ENCODE data around the gene ACACA.

Gene ACACA

DNA sequence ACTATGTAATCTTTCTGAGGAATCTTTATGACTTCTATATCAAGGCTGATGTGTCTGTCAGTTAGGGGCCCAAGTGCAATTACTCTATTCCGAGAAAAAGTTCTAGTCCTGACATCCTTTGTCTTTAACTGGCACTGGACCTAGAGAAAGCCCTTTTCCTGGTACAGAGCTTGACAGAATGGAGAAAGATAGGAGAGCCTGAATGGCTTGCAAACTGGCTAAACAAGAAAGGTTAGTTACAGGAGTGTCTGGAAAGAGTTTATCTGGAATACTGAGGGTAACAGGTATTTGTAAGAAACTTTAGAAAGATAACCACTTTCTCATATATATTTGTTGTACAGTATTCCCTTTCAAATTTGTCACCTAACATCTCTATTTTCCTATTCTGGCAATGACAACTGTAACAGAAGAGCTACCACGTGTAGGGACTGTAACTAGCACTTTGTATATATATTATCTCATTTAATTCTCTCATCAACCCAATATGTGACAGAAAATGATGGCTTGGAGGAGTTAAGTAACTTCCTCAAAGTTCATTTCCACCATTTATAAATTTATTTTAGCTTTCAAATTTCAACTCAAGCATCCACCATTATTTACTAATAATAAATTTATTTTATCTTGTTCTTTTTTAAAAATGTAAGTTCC is 128.3 kb downstream of the ACACA start:
- no peak overlapping the region for H3K27ac ChIP-seq (ENCODE audit: low read depth, low read length)
- peaks cover 0 to 18% (median 4%) of the 10 kb centered on the region in 5 donors for H3K4me1 ChIP-seq (ENCODE audit: control insufficient read depth in 5 of 5, insufficient read depth in 5 of 5, low read length in 5 of 5)
- H3K9me3 ChIP-seq (ENCODE audit: control insufficient read depth in 5 of 5, low read length in 5 of 5) = no peaks in the 10 kb centered on the region
- no peak overlapping the region for H3K4me3 ChIP-seq (ENCODE audit: low read depth in 1 of 5, low read length in 5 of 5)
- no peaks in the 10 kb centered on the region for H3K27me3 ChIP-seq (ENCODE audit: control insufficient read depth in 5 of 5, insufficient read depth in 4 of 5, low read length in 5 of 5)
- H3K36me3 ChIP-seq (ENCODE audit: control insufficient read depth in 5 of 5, insufficient read depth in 5 of 5, low read length in 5 of 5) = peaks cover 6 to 44% (median 32%) of the 10 kb centered on the region in 5 donors
- no peak overlapping the region for H3K9ac ChIP-seq (ENCODE audit: low read length in 5 of 5)

DNA sequence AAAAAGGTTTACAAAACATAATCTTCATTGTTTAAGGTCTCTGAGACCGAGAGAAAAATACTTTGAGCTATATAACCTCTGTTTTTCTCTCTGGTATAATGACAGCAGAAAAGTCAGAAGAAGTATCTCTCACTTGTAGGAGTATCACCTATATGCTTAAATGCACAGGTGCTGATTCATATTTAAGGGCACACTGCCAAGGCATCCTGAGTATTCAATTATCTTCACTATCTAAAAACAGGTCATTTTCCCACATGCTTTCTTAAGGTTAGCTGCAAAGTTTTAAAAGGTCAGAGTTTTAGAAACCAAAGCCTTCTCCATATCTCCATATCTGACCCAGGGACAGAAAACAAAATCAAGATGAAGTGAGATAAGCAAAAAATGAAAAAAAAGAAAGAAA is 130.2 kb downstream of the ACACA start:
- Histone ChIP-seq H3K9ac (ENCODE audit: low read length in 5 of 5) (no peak overlapping the region), H3K4me3 (ENCODE audit: low read depth in 1 of 5, low read length in 5 of 5) (no peak overlapping the region), H3K4me1 (ENCODE audit: control insufficient read depth in 5 of 5, insufficient read depth in 5 of 5, low read length in 5 of 5) (peaks cover 0 to 15% (median 6%) of the 10 kb centered on the region in 5 donors), H3K27ac (ENCODE audit: low read depth, low read length) (no peak overlapping the region), H3K27me3 (ENCODE audit: control insufficient read depth in 5 of 5, insufficient read depth in 4 of 5, low read length in 5 of 5) (no peaks in the 10 kb centered on the region), H3K9me3 (ENCODE audit: control insufficient read depth in 5 of 5, low read length in 5 of 5) (no peaks in the 10 kb centered on the region), H3K36me3 (ENCODE audit: control insufficient read depth in 5 of 5, insufficient read depth in 5 of 5, low read length in 5 of 5) (peaks cover 3 to 33% (median 23%) of the 10 kb centered on the region in 5 donors)

DNA sequence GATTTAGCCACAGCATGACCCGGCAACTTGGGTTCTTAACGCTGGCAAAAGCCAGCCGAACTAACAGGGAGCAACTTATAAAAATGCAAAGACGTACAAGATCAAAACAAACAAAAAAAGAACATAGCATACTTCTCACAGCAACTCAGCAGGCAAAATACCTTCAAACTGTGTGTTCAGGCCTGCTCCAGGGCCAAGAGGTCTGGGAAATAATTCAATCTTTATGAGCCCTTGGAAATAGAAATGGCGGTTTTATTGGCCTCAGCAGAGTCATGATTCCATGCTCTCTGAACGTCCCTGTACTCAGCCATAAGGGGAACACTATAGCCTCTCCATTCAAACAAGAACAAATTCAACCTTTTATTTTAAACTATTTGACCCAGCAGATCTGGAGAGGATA is 132.2 kb downstream of the ACACA start:
- no peak overlapping the region for H3K4me3 ChIP-seq (ENCODE audit: low read depth in 1 of 5, low read length in 5 of 5)
- no peaks in the 10 kb centered on the region for H3K27me3 ChIP-seq (ENCODE audit: control insufficient read depth in 5 of 5, insufficient read depth in 4 of 5, low read length in 5 of 5)
- peaks cover 10 to 36% (median 24%) of the 10 kb centered on the region in 5 donors for H3K36me3 ChIP-seq (ENCODE audit: control insufficient read depth in 5 of 5, insufficient read depth in 5 of 5, low read length in 5 of 5)
- no peak overlapping the region for H3K27ac ChIP-seq (ENCODE audit: low read depth, low read length)
- no peak overlapping the region for H3K9ac ChIP-seq (ENCODE audit: low read length in 5 of 5)
- H3K9me3 ChIP-seq (ENCODE audit: control insufficient read depth in 5 of 5, low read length in 5 of 5) = no peaks in the 10 kb centered on the region
- H3K4me1 ChIP-seq (ENCODE audit: control insufficient read depth in 5 of 5, insufficient read depth in 5 of 5, low read length in 5 of 5) = peaks cover 0 to 15% (median 6%) of the 10 kb centered on the region in 5 donors

DNA sequence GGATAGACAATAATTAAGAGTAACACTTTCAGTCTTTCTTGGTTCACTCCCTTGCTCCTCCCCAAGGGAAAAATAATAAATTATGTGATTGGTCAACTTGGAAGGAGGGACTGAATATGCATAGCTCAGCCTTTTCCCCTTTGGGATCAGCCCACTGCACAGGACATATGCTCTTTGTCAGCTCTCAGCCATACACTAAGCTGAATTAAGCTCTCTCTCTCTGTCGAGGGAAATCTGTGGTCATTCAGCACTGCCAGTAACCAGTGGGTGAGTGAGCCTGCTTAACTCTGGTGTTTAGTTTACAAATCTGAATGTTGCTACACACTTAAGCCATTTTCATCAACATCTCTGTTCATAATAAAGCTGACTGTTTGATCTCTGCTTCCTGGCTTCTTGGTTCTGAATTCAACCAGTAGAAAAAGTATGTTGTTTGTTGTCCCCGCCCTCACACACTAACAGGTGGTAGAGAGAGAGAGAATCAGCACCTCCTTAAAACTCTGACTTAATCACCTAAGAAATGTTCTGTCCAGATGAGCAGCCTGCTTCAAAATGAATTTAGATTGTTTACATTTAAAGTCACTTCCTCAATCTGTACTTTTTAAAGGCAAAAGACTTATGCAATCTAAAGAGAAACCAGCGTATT is 133.1 kb downstream of the ACACA start:
- H3K9me3 ChIP-seq (ENCODE audit: control insufficient read depth in 5 of 5, low read length in 5 of 5) = no peaks in the 10 kb centered on the region
- peaks cover 0 to 15% (median 6%) of the 10 kb centered on the region in 5 donors for H3K4me1 ChIP-seq (ENCODE audit: control insufficient read depth in 5 of 5, insufficient read depth in 5 of 5, low read length in 5 of 5)
- no peak overlapping the region for H3K4me3 ChIP-seq (ENCODE audit: low read depth in 1 of 5, low read length in 5 of 5)
- peaks cover 13 to 41% (median 27%) of the 10 kb centered on the region in 5 donors for H3K36me3 ChIP-seq (ENCODE audit: control insufficient read depth in 5 of 5, insufficient read depth in 5 of 5, low read length in 5 of 5)
- peak overlapping the region in 1 of 5 donors; percentile 17 for H3K9ac ChIP-seq (ENCODE audit: low read length in 5 of 5)
- no peaks in the 10 kb centered on the region for H3K27me3 ChIP-seq (ENCODE audit: control insufficient read depth in 5 of 5, insufficient read depth in 4 of 5, low read length in 5 of 5)
- H3K27ac ChIP-seq (ENCODE audit: low read depth, low read length) = no peak overlapping the region

DNA sequence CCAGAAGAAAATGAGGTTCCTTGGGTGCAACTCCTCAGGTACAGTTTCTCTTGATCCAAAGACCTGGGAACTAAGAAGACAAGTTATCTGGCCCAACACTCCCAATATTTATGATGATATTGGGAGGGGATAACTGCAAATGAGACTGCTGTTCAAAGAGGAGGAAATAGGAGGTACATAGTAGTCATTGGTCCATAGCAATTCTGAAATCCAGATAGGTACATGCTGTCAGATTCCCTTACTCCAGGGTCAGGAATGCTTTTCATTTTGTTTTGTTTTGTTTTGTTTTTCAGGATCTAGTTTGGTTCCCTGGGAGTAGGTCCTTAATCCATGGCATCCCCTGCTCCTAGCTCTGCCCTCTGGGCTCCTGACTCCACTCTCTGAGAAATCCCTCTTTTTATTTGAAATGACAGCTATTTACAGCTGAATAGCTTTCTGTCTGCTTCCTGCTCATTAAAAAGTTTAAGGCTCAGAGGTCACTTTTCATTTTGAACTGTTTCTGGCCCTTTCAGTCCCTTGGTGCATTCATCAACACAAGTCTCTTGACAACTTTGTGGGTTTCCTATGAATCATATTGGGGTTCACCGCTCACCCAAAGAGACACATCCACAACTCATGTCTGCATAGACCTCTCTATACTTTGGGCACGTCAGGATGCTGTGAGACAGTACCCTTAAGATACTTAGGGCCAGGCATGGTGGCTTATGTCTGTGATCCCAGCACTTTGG is 141.0 kb downstream of the ACACA start:
- no peaks in the 10 kb centered on the region for H3K4me1 ChIP-seq (ENCODE audit: control insufficient read depth in 5 of 5, insufficient read depth in 5 of 5, low read length in 5 of 5)
- peaks cover 0 to 12% (median 9%) of the 10 kb centered on the region in 5 donors for H3K9me3 ChIP-seq (ENCODE audit: control insufficient read depth in 5 of 5, low read length in 5 of 5)
- no peaks in the 10 kb centered on the region for H3K27me3 ChIP-seq (ENCODE audit: control insufficient read depth in 5 of 5, insufficient read depth in 4 of 5, low read length in 5 of 5)
- no peak overlapping the region for H3K4me3 ChIP-seq (ENCODE audit: low read depth in 1 of 5, low read length in 5 of 5)
- H3K36me3 ChIP-seq (ENCODE audit: control insufficient read depth in 5 of 5, insufficient read depth in 5 of 5, low read length in 5 of 5) = peaks cover 40 to 70% (median 61%) of the 10 kb centered on the region in 5 donors
- H3K27ac ChIP-seq (ENCODE audit: low read depth, low read length) = no peak overlapping the region
- H3K9ac ChIP-seq (ENCODE audit: low read length in 5 of 5) = no peak overlapping the region

DNA sequence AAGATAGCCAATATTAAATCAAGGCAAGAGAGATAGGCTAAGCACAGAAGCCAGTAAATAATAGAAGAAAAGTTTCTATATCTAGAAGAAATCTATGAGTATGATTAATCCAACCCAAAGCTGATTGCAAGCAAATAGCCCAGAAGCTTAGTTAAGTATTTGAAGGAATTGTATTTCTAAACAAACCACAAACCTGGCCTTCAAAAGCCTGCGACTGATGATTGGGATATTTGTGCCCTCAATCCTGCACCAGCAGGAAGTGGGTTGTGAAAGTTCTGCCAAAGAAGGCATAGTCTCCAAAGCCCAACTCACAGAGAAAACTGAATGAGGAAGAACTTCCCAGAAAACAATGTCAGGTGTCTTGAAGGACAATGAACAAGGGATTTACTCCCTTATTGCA is 145.3 kb downstream of the ACACA start:
- Histone ChIP-seq H3K9me3 (ENCODE audit: control insufficient read depth in 5 of 5, low read length in 5 of 5) (peaks cover 0 to 12% (median 9%) of the 10 kb centered on the region in 5 donors), H3K36me3 (ENCODE audit: control insufficient read depth in 5 of 5, insufficient read depth in 5 of 5, low read length in 5 of 5) (peaks cover 32 to 66% (median 64%) of the 10 kb centered on the region in 5 donors), H3K4me3 (ENCODE audit: low read depth in 1 of 5, low read length in 5 of 5) (no peak overlapping the region), H3K27ac (ENCODE audit: low read depth, low read length) (no peak overlapping the region), H3K27me3 (ENCODE audit: control insufficient read depth in 5 of 5, insufficient read depth in 4 of 5, low read length in 5 of 5) (no peaks in the 10 kb centered on the region), H3K4me1 (ENCODE audit: control insufficient read depth in 5 of 5, insufficient read depth in 5 of 5, low read length in 5 of 5) (no peaks in the 10 kb centered on the region), H3K9ac (ENCODE audit: low read length in 5 of 5) (no peak overlapping the region)

DNA sequence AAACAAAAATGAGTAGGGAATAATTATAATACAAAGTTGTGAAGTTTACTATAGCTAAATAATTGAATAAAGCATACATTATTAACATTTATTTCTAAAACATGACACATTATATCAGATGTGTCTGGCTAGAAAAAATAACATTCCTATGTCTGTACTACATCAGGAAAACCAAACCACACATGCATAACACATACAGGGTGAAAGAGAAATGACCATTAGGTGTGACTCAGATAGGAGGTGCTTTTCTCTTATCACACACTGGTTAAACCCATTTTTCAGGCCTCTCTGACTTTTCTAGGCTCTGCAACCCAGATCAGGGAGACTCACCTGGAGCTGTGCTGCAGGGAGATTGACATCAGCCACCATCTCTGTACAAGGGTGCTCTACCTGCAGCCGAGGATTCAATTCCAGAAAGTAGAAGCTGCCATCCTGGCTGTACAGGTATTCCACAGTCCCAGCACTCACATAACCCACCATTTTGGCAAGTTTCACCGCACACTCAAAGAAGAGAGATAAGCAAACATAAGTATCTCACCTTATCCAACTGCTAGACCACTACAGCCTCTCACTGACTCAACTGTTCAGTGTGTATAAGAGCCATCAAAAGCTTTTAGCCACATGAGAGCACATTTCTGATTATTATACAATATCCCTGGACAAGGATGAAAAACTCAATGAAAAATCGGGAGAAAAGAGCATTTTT is 147.5 kb downstream of the ACACA start:
- Histone ChIP-seq H3K36me3 (ENCODE audit: control insufficient read depth in 5 of 5, insufficient read depth in 5 of 5, low read length in 5 of 5) (peaks cover 16 to 50% (median 48%) of the 10 kb centered on the region in 5 donors), H3K27ac (ENCODE audit: low read depth, low read length) (no peak overlapping the region), H3K27me3 (ENCODE audit: control insufficient read depth in 5 of 5, insufficient read depth in 4 of 5, low read length in 5 of 5) (no peaks in the 10 kb centered on the region), H3K4me1 (ENCODE audit: control insufficient read depth in 5 of 5, insufficient read depth in 5 of 5, low read length in 5 of 5) (no peaks in the 10 kb centered on the region), H3K9me3 (ENCODE audit: control insufficient read depth in 5 of 5, low read length in 5 of 5) (no peaks in the 10 kb centered on the region), H3K4me3 (ENCODE audit: low read depth in 1 of 5, low read length in 5 of 5) (no peak overlapping the region), H3K9ac (ENCODE audit: low read length in 5 of 5) (no peak overlapping the region)

DNA sequence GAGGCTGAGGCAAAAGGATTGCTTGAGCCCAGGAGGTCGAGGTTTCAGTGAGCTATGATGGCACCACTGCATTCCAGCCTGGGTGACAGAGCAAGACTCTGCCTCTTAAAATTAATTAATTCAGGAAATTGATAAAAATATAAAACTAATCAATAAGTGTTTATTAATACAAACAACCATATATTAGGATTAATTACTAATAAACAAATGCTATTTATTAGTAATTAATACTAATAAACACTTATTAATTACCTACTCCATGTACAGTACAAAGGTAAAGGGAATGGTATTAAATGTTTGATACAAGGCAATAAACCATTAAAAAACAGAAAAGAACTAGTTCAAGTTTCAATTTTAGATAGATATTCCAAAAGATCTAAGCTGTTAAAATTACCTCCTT is 150.0 kb downstream of the ACACA start:
- Histone ChIP-seq H3K9ac (ENCODE audit: low read length in 5 of 5) (no peak overlapping the region), H3K27me3 (ENCODE audit: control insufficient read depth in 5 of 5, insufficient read depth in 4 of 5, low read length in 5 of 5) (no peaks in the 10 kb centered on the region), H3K4me3 (ENCODE audit: low read depth in 1 of 5, low read length in 5 of 5) (no peak overlapping the region), H3K36me3 (ENCODE audit: control insufficient read depth in 5 of 5, insufficient read depth in 5 of 5, low read length in 5 of 5) (peaks cover 12 to 45% (median 35%) of the 10 kb centered on the region in 5 donors), H3K4me1 (ENCODE audit: control insufficient read depth in 5 of 5, insufficient read depth in 5 of 5, low read length in 5 of 5) (no peaks in the 10 kb centered on the region), H3K27ac (ENCODE audit: low read depth, low read length) (no peak overlapping the region), H3K9me3 (ENCODE audit: control insufficient read depth in 5 of 5, low read length in 5 of 5) (no peaks in the 10 kb centered on the region)

DNA sequence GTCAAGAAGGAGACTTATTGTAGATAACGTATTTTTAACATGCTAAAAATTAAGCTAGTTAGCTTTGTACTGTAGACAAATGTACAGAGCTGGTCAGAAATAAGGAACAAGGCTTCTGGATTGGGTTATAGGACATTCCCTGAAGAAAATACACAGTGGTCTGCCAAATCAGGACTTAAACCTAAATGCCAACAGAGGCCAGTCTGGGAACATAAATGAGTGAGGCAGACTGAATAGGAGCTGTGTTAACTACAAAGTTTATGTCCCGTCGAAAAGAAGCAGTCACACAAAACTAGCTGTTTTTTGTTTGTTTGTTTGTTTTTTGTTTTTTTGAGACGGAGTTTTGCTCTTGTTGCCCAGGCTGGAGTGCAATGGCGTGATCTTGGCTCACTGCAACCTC is 151.2 kb downstream of the ACACA start:
- Histone ChIP-seq H3K4me1 (ENCODE audit: control insufficient read depth in 5 of 5, insufficient read depth in 5 of 5, low read length in 5 of 5) (no peaks in the 10 kb centered on the region), H3K27me3 (ENCODE audit: control insufficient read depth in 5 of 5, insufficient read depth in 4 of 5, low read length in 5 of 5) (no peaks in the 10 kb centered on the region), H3K27ac (ENCODE audit: low read depth, low read length) (no peak overlapping the region), H3K9ac (ENCODE audit: low read length in 5 of 5) (peak overlapping the region in 1 of 5 donors; percentile 32), H3K36me3 (ENCODE audit: control insufficient read depth in 5 of 5, insufficient read depth in 5 of 5, low read length in 5 of 5) (peaks cover 15 to 43% (median 38%) of the 10 kb centered on the region in 5 donors), H3K9me3 (ENCODE audit: control insufficient read depth in 5 of 5, low read length in 5 of 5) (no peaks in the 10 kb centered on the region), H3K4me3 (ENCODE audit: low read depth in 1 of 5, low read length in 5 of 5) (no peak overlapping the region)
